ENCODE results near the gene FBXL19. TPM values are rescaled to one million over a fixed set of nuclear protein-coding genes. Genes with fewer than 3 reads are reported as not detected.

The FBXL19 gene
- total RNA-seq: 7.9 and 10.0 TPM in 2 replicates

- peak within 1 kb of the TSS; percentile 57 for H3K4me3 ChIP-seq (ENCODE audit: low read depth, low read length)
- H3K36me3 ChIP-seq (ENCODE audit: control insufficient read depth, insufficient read depth, low read length): peaks cover 8% of the 10 kb centered on the region
- no peak for FAIRE-seq
- no peak for TF ChIP-seq CTCF (IDR thresholded peaks at IDR 0.05; ENCODE audit: insufficient read depth, low read length, severe bottlenecking)
- no peaks in the 10 kb centered on the region for H3K27me3 ChIP-seq (ENCODE audit: control insufficient read depth, insufficient read depth, low read length)
- no peak for DNase-seq (ENCODE audit: low read depth)
Observed at GRCh38 chr16:30923554-30924075, at the start of gene FBXL19. Gene FBXL19, plus strand, starts transcription at chr16:30923572. Its CDS starts 2,183 bp downstream, at chr16:30925755.

GRCh38 chr16:30874244-30874820 lies 49.0 kb upstream of the FBXL19 start:
- Histone ChIP-seq H3K4me3 (ENCODE audit: low read depth, low read length) (peak overlapping the region; percentile 91), H3K36me3 (ENCODE audit: control insufficient read depth, insufficient read depth, low read length) (peaks cover 2% of the 10 kb centered on the region), H3K27me3 (ENCODE audit: control insufficient read depth, insufficient read depth, low read length) (no peaks in the 10 kb centered on the region)
- DNase-seq (ENCODE audit: low read depth) (no peak), FAIRE-seq (no peak)
- no peak for TF ChIP-seq CTCF (IDR thresholded peaks at IDR 0.05; ENCODE audit: insufficient read depth, low read length, severe bottlenecking)

- Histone ChIP-seq H3K4me3 (ENCODE audit: low read depth, low read length) (peak overlapping the region; percentile 91), H3K36me3 (ENCODE audit: control insufficient read depth, insufficient read depth, low read length) (peaks cover 2% of the 10 kb centered on the region), H3K27me3 (ENCODE audit: control insufficient read depth, insufficient read depth, low read length) (no peaks in the 10 kb centered on the region)
- FAIRE-seq (no peak), DNase-seq (ENCODE audit: low read depth) (peak; percentile 68)
- no peak for TF ChIP-seq CTCF (IDR thresholded peaks at IDR 0.05; ENCODE audit: insufficient read depth, low read length, severe bottlenecking)
Observed at GRCh38 chr16:30874821-30875717, 48.3 kb upstream of the FBXL19 start.

- no peak for FAIRE-seq
- Histone ChIP-seq H3K4me3 (ENCODE audit: low read depth, low read length) (peak overlapping the region; percentile 91), H3K36me3 (ENCODE audit: control insufficient read depth, insufficient read depth, low read length) (peaks cover 2% of the 10 kb centered on the region), H3K27me3 (ENCODE audit: control insufficient read depth, insufficient read depth, low read length) (no peaks in the 10 kb centered on the region)
- no peak for TF ChIP-seq CTCF (IDR thresholded peaks at IDR 0.05; ENCODE audit: insufficient read depth, low read length, severe bottlenecking)
- DNase-seq (ENCODE audit: low read depth): peak; percentile 23
Observed at GRCh38 chr16:30875871-30876801, 47.2 kb upstream of the FBXL19 start.

- H3K4me3 ChIP-seq (ENCODE audit: low read depth, low read length): no peak overlapping the region
- FAIRE-seq (no peak), DNase-seq (ENCODE audit: low read depth) (no peak)
- no peaks in the 10 kb centered on the region for H3K27me3 ChIP-seq (ENCODE audit: control insufficient read depth, insufficient read depth, low read length)
- TF ChIP-seq CTCF (IDR thresholded peaks at IDR 0.05; ENCODE audit: insufficient read depth, low read length, severe bottlenecking): peak; percentile 1
- peaks cover 3% of the 10 kb centered on the region for H3K36me3 ChIP-seq (ENCODE audit: control insufficient read depth, insufficient read depth, low read length)
Observed at GRCh38 chr16:30876867-30877266, 46.5 kb upstream of the FBXL19 start.

All from bronchial epithelial cell (primary cell).